Stimulated activated CD8-positive, alpha-beta memory T cell treated with anti-CD3 and anti-CD28 coated beads, Interleukin-7, amount 100 ng/mL, for 24 hours (primary cell): ENCODE results near the gene SHISA3.

Experiments
- DNase-seq: peaks from one replicate; pipeline ENCODE4 v3.0.0-alpha.2; 2020; ENCODE audit warnings: low read depth

Gene SHISA3

DNA sequence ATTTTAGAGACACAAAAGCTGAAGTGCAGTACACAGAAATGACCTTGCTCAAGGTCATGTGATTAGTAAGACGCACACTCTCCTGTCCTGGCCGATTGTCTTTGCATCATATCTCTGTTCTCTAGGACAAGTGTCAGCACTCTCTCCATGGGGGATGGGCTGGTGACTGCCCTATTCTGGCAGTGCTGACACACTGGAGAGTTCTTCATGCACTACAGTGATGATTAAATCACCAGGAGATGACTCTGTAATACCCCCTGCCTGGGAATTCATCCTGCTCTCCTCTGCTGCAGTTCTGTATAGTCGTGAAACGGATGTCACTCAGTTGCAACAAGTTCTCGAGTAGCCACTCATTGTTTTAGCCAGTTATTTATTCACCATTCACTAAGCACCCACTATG is 5.3 kb upstream of the SHISA3 start:
- no peak for DNase-seq

DNA sequence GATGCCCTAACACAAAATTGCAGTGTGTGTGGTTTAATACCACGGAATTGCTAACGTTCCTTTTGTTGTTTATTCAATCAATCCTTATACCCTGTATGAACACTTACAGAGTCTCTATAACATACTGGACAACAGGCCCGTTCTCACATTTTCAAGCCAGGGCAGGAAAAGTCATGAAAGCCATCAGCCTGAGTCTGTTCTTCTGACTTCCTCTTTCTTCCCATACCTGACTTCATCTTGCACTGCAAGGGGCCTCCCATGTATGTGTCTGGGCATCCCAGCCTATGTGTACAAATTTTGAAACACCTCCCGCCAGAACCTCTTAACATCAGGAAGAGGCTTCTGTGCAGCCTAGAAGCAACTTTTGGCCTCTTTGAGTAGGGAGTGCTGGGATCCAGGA is 4.9 kb upstream of the SHISA3 start:
- no peak for DNase-seq

DNA sequence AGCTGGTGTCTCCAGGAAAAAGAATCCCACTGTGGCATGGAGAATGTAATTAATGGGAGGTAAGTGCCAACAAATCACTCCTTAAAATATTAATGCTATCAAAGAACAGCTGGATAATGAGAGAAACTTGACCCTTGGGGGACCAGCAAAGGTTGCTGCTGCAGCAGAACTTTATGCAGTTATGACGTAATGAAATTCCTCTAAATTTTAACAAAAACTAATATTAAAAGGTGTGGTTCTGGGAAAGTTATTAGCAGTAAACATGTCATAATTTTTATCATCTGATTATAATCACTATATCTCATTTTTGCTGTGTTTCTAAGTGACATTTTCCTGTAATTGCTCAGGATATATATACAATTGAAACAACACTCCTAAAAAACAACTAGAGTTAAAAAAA is 1.7 kb upstream of the SHISA3 start:
- no peak for DNase-seq

DNA sequence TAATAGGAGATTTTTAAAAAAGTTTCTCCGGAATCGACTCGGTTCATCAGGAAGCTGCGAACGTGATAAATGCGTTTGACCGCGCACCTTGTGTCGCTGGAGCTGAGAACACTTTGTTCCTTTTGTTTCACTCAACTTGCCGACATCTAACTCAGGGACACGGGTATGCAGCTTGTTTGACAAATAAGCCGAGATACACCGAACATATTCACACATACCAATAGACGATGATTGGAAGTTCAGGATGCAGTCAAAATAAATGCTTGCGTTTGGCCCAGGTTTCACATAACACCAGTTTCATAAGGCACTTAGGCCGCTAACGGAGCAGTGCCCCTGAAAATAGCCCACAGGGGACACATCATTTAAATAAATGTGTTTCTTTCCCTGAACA is 932 bp upstream of the SHISA3 start:
- DNase-seq: no peak

DNA sequence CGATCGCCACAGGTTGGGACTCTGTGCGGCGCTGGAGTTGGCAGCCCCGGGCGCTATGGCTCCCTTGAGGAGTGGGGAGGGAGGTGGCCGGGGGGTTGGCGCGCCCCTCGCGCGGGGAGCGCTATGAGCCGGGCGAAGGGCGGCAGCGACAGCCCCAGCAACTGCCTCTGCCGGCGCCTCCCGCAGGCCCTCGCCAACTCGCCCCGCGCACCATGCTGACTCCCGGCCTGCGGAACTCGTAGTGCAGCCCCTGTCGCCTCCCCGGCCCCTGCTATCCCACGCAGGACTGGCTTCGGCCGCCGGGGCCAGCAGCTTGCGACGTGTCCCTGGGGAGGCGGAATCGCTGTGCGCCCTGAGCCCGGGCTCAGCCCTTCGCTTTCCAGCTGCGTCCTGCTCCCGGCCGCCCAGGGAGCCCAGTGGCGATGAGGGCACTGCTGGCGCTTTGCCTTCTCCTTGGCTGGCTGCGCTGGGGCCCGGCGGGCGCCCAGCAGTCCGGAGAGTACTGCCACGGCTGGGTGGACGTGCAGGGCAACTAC is 415 bp downstream of the SHISA3 start:
- DNase-seq: no peak

DNA sequence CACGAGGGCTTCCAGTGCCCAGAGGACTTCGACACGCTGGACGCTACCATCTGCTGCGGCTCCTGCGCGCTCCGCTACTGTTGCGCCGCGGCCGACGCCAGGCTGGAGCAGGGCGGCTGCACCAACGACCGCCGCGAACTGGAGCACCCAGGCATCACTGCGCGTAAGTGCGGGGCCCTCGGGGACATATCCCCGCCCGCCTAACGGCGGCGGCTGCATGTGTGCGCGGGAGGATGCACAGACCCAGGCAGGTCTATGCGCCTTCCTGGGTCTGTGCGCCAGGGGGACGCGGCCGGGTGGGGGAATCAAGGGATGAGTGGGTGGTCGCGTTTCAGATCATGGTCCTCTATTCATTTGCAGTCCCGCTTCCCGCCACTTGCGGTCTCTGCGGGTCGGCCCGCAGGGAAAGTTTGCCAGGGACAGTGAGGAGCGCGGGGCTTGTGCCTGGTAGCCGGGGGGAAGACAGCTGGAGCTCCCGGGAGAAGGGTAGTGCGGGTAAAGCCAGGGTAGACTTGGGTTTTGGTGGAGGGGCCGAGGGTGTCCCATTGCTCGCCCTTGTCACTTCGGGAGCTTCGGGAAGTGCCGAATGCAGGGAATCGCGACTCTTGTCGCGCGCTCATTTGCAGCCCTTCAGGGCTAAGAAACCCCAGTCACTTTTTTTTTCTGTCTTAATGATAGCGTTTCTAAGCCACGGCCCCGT is 1.0 kb downstream of the SHISA3 start:
- no peak for DNase-seq

DNA sequence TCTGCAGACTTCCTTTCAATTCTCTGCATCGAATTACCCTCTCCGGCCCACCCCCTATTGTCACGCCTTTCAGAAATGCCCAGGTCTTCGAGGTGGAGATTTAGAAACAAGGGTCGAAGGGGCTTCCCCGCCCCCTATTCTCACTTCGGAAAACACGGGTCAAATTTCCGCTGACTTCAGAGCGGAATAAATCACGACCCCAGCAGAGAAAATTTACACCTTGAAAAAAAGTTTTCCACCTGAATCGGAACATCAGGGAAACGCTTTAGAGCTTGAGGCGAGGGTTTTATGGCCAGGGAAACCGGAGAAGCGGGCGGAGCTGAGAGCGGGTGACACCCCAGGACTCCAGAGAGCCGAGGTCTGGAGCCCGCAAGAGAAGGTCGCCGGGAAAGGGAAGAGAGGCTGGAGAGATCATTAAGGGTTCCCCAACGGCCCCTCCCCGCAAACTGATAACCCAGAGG is 1.6 kb downstream of the SHISA3 start:
- DNase-seq: no peak

DNA sequence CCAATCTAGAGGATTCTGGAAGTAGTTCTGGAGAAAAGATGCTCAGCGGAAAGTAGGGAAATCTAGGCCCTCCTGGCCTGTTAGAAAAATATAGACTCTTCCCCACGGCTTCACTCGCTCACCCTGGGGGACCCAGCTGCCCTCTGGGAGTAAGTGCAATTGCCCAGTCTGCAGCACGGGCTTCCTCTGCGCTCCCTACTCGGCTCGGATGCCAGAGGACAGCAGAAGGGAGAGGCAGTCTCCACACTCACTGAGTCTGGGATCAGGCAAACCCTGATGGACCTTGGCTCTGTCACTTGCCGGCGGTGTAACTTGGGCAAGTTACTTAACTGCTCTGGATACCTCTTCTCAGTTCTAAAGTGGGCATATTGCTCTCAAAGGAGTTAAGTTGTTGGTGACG is 2.1 kb downstream of the SHISA3 start:
- DNase-seq: no peak

DNA sequence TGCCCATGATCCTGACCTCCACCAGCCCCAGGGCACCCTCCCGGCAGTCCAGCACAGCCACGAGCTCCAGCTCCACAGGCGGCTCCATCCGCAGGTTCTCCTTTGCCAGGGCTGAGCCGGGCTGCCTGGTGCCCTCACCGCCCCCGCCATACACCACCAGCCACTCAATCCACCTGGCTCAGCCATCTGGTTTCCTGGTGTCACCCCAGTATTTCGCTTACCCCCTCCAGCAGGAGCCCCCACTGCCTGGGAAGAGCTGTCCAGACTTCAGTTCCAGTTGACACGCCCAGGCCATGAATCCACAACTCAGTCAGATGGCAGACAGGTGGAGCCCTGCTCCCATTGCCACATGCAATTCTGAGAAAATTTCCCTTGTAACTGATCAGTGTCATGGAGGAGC is 3.9 kb downstream of the SHISA3 start:
- no peak for DNase-seq

DNA sequence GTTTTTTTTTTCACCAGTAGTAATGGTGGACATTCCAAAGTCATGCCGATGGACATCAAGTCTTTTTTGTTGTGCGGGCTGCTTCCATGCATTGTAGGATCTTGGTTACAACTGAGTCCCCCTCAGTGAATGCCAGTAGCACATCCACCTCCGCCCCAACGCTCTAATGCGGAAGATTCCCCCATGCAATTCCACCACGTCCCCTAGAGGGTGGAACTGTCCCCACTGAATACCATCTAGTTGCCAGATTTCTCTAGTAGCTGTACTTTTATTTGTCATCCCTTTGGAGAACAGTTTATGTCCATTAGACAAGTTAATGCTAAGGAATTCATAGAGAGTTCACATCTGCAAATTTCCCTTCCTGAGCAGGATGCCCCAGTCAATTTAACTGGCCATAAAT is 6.7 kb downstream of the SHISA3 start:
- no peak for DNase-seq

DNA sequence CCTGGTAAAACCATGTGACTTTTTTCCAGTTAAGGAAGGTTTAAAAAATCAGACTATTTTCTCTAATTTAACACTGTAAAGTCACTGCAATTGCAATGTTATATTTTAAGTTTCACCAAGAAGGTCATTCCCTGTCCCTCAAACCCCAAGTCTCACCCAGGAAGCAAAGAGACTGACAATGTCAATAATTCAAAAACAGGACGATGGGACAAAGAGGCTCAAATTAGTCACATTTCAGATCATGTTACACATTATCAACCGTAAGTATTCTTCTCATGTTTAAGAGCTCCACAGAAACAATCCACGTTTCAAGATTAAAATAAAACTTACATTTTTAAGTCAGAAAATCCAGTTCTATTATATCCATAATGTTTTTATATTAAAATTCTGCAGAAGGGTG is 13.2 kb downstream of the SHISA3 start:
- DNase-seq: no peak

DNA sequence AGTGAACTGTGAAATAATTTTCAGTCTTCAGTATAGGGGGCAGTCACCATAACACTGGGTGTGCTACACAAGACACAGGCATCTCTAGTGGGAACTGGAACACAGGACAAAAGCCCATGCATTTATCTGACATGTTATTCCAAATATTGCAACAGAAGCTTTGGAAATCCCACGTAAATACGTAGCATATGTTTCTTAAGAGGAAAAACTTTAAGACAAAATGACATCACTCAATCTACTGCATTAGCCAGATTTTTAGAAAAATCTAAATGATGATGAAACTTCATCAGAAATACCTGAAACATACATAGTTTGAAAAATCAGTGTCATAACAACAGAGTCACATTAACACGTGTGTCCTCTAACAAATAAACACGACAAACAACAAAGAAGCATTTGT is 14.5 kb downstream of the SHISA3 start:
- DNase-seq: no peak

DNA sequence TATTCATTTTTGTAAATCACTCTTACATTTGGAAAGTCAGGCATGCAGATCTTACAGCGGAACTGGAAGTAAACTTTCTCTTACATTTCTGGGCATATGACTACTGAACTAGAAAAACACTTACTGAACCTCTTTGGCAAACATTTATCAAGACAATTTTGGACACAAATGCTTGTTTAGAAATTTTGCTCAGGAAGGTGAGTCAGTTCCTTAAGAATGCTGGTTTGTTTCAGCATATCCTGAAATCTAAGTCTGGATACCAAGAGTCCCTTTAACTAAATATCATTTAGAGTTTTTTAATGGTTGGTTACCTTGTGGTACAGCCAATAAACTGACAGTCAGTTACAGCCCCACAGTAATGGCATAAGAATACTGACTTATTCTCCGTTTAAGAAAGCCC is 15.0 kb downstream of the SHISA3 start:
- no peak for DNase-seq

DNA sequence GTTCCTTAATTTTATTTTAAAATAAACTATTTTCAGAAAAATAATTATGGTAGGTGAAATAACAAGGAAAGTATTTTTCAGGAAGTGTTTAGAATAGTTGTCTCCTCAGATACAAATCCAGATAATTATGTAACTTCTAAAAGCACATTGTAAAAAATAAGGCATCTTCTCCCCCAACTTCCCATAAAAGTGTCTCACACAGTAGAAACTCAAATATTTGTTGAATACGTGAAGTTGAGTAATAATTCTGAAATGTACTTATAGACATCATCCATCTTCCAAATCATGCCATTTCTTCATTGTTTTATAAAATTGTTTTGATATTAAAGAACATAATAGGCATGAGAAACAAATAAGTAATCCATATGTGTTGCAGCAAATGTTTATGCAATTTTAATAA is 18.0 kb downstream of the SHISA3 start:
- no peak for DNase-seq

DNA sequence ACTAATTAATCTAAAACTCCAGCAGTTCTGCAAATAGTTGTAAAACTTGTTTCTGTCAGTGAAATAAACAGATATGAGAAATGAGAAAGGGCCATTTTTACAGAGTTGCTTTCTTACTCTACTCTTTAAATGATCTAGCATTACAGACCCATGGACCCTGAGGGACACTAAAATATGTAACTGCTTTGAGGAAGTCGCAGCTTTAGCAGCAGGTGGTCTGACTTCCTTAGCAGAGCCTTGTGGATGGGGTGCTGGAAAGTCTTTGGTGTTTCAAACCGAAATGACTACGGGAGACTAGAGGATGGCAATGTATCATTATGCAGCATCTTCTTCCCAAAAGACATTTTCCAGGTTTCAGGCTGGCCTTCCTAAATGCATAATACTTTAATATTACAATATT is 18.7 kb downstream of the SHISA3 start:
- DNase-seq: no peak

DNA sequence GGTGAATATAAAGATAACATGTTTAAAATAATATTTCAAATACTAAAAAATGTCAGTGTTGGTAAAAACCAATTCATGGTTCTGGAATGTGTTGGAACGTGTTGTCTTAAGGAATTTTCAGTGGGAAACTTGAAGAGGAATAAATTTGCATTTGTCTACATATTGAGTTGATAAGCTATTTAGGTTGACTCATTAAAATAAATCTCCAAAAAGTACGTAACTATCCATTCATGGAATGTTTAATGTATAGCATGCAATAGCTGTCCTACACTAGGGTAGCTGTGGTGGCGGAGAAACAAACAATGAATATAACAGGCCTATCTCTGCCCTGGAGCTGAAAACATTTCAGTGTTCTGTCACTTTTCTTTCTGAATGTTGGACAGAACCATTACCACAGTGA is 20.3 kb downstream of the SHISA3 start:
- DNase-seq: no peak

DNA sequence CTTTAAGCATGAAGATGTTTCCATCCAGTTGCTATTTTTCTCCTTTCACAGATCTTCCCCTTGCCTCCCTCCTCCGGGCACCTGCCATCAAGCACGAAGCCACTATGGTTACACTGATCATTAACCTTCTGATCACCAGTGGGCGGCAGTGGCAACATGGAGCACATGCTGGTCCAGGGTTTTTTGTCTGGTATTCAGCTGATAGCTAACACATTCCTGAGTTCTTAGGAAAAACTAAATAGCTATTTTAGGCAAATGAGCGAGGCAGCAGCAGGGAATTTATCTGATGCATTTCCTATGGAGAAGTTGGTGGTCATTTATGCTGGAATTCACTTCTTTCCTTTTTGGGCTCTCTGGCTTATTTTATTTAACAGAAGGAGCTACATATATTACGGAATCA is 22.9 kb downstream of the SHISA3 start:
- no peak for DNase-seq

DNA sequence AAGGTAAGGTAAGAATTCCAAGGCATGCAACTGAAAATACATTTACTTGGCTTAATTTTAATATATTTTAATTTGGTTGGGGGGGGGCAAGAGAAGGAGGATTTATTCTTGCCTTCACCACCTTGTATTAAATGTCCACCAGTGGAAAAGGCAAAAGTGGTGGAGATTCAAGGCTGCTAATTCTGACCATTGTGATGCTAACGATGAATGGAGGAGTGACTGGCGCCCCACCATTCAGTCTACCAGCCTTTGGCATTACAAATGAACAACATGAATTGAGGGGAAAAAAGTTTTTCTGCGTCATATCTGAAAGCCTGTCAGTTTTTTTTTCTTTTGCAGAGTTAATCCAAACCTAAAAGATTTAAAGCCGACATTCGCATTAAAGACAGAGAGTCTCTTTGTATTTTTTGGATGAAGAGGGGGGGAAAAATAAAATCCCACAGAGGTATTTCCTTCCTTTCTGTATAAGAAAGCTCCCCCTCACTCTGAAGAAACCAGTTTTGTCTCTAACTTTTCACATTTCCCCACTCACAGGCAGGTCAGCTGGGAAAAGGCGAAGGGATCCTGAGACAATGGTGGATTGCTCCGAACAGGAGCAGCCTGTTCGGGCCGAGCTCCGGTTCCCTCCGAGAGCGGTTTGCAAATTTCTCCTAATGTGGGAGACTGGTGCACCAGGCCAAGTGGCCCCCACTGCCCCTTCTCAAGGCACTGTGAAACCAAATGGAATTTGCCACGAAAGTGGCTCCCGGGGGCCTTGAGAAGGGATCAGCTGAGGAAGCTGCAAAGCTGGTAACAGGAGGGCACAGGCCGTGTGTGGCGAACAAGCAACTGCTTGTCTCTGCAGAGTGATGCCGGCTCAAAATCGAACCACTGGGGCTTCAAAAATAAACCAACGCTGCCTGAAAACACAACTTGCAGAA is 28.1 kb downstream of the SHISA3 start:
- no peak for DNase-seq

DNA sequence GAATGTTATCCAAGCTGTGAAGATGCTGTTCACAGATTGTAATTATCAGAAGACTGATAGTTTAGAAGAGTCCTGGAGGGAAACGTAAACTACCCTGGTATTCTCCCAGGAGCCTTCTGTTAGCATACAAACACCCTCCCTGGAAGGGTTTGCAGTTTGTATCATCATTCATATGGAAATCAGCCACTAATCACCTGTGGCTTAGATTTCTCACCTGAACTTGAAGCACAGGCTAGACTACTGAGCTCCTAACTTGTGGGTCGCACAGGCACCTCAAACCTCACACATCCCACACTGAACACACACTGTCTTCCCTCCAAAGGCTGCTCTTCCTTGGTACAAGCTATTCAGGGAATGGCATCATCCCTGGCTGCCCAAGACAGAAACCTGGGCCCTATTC is 30.7 kb downstream of the SHISA3 start:
- no peak for DNase-seq

DNA sequence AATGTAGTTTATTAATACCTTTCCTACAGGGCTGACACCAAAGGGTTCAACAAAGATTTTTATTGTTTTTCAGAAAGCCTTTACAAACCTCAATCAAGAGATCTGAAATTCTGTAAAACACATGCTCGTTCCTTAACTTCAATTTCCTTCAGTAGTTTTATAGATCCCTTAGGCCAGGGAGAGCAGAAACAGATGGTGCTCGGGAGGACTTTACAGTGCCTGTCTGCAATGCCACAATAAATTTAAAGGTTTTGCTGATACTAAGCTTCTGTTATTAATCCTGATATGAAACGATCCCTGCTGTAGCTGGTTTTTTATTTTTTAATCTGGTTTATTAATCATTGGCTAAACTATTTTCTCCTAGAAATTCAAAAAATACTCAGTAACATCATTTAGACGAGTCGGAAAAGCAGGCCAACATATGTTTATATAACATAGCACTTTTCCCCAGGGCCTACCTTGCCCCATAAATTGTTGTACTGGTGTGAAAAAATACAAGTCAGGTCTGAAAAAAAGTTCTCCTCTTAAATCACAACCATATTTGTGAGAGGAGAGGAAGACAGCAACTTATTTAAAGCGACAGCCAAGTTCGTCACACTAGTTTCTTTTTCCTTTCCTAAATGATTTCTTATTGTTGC is 39.8 kb downstream of the SHISA3 start:
- no peak for DNase-seq

DNA sequence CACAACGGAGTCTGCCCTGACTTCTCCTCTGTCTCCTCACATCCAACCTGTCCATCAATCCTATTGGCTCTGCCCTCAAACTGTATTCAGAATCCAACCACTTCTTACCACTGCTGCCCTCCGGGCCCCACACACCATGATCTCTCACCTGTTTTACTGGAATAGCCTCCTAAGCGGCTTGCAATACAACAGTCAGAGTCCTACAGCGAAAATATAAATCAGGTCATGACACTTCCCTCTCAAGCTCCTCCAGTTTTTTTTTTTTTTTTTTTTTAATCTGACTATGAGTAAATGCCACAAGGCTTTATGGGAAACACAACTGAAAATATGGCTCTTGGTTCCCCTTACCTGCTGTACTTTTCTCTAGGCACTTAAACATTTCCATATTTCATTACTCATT is 42.8 kb downstream of the SHISA3 start:
- DNase-seq: no peak

DNA sequence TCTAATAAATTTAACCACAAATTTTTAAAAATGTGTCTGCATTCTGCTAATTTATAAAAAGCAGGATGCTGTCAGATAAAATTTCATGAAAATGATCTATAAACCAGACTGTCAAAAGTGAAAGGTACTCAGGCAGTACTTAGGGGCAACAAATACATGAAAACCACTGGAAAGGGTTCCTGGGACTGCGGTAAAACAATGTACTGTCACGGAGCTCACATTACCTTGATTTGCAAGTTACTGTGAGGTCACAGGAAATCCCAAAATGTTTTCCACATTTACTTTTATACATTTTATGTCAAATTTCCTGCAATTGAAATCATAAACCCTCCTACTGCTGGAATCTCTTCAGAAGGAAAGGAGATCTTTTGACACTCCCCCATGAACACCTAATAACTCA is 45.3 kb downstream of the SHISA3 start:
- DNase-seq: no peak

DNA sequence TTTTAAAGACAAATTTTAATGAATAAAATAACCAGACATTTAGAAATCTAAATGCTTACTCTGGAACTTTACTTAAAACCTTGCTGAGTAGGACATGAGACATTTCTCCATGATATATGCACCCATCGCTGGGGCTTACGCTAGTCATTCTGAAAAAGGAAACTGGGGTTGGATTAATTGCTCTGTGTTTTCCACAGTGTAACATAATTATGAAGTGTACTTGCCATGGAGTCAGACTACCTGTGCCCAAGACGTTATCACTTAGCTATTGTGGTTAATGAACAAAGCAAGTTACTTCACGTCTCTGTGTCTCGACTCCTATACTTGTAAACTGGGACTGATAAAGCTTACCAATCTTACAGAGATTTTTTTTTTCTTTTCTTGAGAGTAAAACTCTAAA is 47.8 kb downstream of the SHISA3 start:
- no peak for DNase-seq
